ENCODE results near the gene PPIG. TPM values are rescaled to one million over a fixed set of nuclear protein-coding genes. Genes with fewer than 3 reads are reported as not detected.

PPIG gene
- total RNA-seq, 1 experiment from 2014 or later = 66.2 TPM

DNA sequence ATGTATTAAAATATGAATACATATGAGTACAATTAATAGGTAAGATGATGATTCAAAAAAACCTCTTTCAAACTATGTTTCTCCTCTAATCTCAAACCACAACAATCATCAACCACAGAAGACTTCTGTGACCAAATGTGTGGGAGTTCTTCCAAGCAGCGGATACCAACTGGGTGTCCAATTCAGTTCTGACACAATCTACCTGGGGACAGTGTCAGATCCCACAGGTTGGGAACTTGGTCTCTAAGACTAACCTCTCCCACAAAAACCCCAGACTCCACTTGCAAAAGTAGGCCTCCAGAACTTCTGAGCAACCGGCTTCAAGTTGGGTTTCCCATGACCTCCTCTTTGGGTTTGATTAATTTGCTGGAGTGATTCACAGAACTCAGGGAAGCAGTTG, 37.4 kb upstream of the PPIG start:
- Mint-ChIP-seq H3K36me3 (ENCODE audit: insufficient read depth in 1 of 3, low read depth in 3 of 3) (peaks cover 9 to 47% (median 31%) of the 10 kb centered on the region in 3 experiments; a peak in 6 of 7 replicates), H3K4me1 (peaks cover 2% of the 10 kb centered on the region in 2 experiments; a peak in 3 of 4 replicates), H3K27me3 (ENCODE audit: low read depth) (no peaks in the 10 kb centered on the region), H3K9me3 (no peaks in the 10 kb centered on the region), H3K27ac (no peak overlapping the region), H3K4me3 (no peak overlapping the region)
- Histone ChIP-seq H3K27me3 (ENCODE audit: insufficient read depth, low read length) (no peaks in the 10 kb centered on the region), H3K9me3 (ENCODE audit: control insufficient read depth, low read depth, low read length) (no peaks in the 10 kb centered on the region), H3K27ac (ENCODE audit: insufficient read length, low read depth, low read length) (no peak overlapping the region), H2BK5ac (ENCODE audit: insufficient read length, low read length) (no peak overlapping the region), H3K23ac (ENCODE audit: insufficient read length, low read depth, low read length) (no peak overlapping the region), H3K4me2 (ENCODE audit: insufficient read depth, insufficient read length, low read length) (no peak overlapping the region), H2BK20ac (ENCODE audit: low read depth, low read length, poor library complexity, severe bottlenecking) (no peak overlapping the region), H4K5ac (ENCODE audit: insufficient read length, low read depth, low read length) (no peak overlapping the region), H2BK15ac (ENCODE audit: low read depth, low read length) (no peak overlapping the region), H2BK12ac (ENCODE audit: insufficient read length, low read depth, low read length) (no peak overlapping the region), H2AK5ac (ENCODE audit: insufficient read length, low read length) (no peak overlapping the region), H3K9ac (ENCODE audit: extremely low read depth, insufficient read length, low read length) (no peak overlapping the region), H3K79me1 (ENCODE audit: insufficient read depth, low read depth, low read length, poor library complexity, severe bottlenecking) (no peaks in the 10 kb centered on the region), H3K18ac (ENCODE audit: insufficient read length, low read depth, low read length) (no peak overlapping the region), H4K20me1 (ENCODE audit: control insufficient read depth, insufficient read depth, insufficient read length) (no peaks in the 10 kb centered on the region), H4K91ac (ENCODE audit: insufficient read length, low read depth, low read length) (no peak overlapping the region), H3K14ac (ENCODE audit: insufficient read depth, low read length) (no peak overlapping the region), H2AFZ (ENCODE audit: low read length) (no peak overlapping the region), H3K79me2 (ENCODE audit: insufficient read depth, low read length) (no peaks in the 10 kb centered on the region), H3T11ph (ENCODE audit: low read length) (no peak overlapping the region), H3K56ac (ENCODE audit: insufficient read length, low read depth, low read length) (no peak overlapping the region), H3K4me1 (ENCODE audit: insufficient read depth, low read length) (no peaks in the 10 kb centered on the region), H3K4ac (ENCODE audit: low read depth, low read length) (no peak overlapping the region), H2BK120ac (ENCODE audit: low read depth, low read length, poor library complexity, severe bottlenecking) (no peak overlapping the region), H4K8ac (replicated peaks; ENCODE audit: insufficient read length, low read depth, low read length) (no peak overlapping the region), H3K23me2 (ENCODE audit: insufficient read length, low read depth, low read length, poor library complexity, severe bottlenecking) (no peaks in the 10 kb centered on the region)
- WGBS (ENCODE audit: extremely low coverage, insufficient read length, low lambda C conversion rate) = no CpG with 5 or more reads among the region's 2 CpGs
- no peak for DNase-seq
- TF ChIP-seq, protein P1, sequence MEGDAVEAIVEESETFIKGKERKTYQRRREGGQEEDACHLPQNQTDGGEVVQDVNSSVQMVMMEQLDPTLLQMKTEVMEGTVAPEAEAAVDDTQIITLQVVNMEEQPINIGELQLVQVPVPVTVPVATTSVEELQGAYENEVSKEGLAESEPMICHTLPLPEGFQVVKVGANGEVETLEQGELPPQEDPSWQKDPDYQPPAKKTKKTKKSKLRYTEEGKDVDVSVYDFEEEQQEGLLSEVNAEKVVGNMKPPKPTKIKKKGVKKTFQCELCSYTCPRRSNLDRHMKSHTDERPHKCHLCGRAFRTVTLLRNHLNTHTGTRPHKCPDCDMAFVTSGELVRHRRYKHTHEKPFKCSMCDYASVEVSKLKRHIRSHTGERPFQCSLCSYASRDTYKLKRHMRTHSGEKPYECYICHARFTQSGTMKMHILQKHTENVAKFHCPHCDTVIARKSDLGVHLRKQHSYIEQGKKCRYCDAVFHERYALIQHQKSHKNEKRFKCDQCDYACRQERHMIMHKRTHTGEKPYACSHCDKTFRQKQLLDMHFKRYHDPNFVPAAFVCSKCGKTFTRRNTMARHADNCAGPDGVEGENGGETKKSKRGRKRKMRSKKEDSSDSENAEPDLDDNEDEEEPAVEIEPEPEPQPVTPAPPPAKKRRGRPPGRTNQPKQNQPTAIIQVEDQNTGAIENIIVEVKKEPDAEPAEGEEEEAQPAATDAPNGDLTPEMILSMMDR (conservative IDR thresholded peaks at IDR 0.05) = no peak
